Transverse colon (tissue), 4 donors: ENCODE data around the gene RAB4A.

Experiments used
- CTCF ChIP-seq, 5 experiments: fragments of 200-600 bp in 3 of 5; fragments of 450-650 bp in 2 of 5; sonication (generic) in 3 of 5; IDR thresholded peaks; 1 replicate in 2 of 5; 2 replicates in 3 of 5; pipeline ENCODE4 v1.5.1; 2016 to 2017; ENCODE audit warnings: antibody characterized with exemption in 5 of 5, inconsistent platforms in 3 of 5, mild to moderate bottlenecking in 2 of 5, moderate library complexity in 1 of 5
- POLR2A ChIP-seq: fragments of 450-650 bp; IDR thresholded peaks from one replicate; pipeline ENCODE4 v1.6.1; 2016; ENCODE audit warnings: antibody characterized with exemption, mild to moderate bottlenecking, moderate library complexity
- POLR2AphosphoS5 ChIP-seq, 3 donors: sonication (generic); formaldehyde crosslinking; IDR thresholded peaks; one replicate each; pipeline ENCODE4 v1.6.1; 2016; ENCODE audit warnings: antibody characterized with exemption in 3 of 3

- TF ChIP-seq POLR2A (no peak), CTCF (IDR thresholded peaks at IDR 0.05) (no peak), POLR2AphosphoS5 (IDR thresholded peaks at IDR 0.05) (no peak)
Measured at GRCh38 chr1:229352975-229353374, 82.1 kb downstream of the RAB4A start.
